Skeletal muscle tissue (tissue), 4 donors: ENCODE measurements around the gene GOLGA7B. TPM values are rescaled to one million over a fixed set of nuclear protein-coding genes. Genes with fewer than 3 reads are reported as not detected.

Source experiments
- H3K27ac ChIP-seq: one replicate; pipeline ENCODE4 v1.7.0; 2013; ENCODE audit warnings: mild to moderate bottlenecking, low read depth, low read length, inconsistent platforms
- H3K27me3 ChIP-seq, 3 donors: one replicate each; pipeline ENCODE4 v1.7.0; 2013; ENCODE audit warnings: low read length in 3 of 3; ENCODE audit not compliant: control insufficient read depth in 3 of 3, insufficient read depth in 3 of 3
- H3K36me3 ChIP-seq, 3 donors: one replicate each; pipeline ENCODE4 v1.7.0; 2013; ENCODE audit warnings: low read length in 3 of 3; ENCODE audit not compliant: control insufficient read depth in 3 of 3, insufficient read depth in 3 of 3
- H3K4me1 ChIP-seq, 3 donors: one replicate each; pipeline ENCODE4 v1.7.0; 2013; ENCODE audit warnings: low read length in 3 of 3, mild to moderate bottlenecking in 3 of 3; ENCODE audit not compliant: control insufficient read depth in 3 of 3, insufficient read depth in 3 of 3
- H3K4me3 ChIP-seq, 3 donors: one replicate each; pipeline ENCODE4 v1.7.0; 2013; ENCODE audit warnings: low read length in 3 of 3
- H3K9ac ChIP-seq, 3 donors: one replicate each; pipeline ENCODE4 v1.7.0; 2013; ENCODE audit warnings: low read length in 3 of 3, mild to moderate bottlenecking in 3 of 3, moderate library complexity in 2 of 3, low read depth in 1 of 3
- H3K9me3 ChIP-seq, 3 donors: one replicate each; pipeline ENCODE4 v1.7.0; 2013; ENCODE audit warnings: low read length in 3 of 3; ENCODE audit not compliant: control insufficient read depth in 3 of 3
- total RNA-seq: library from RNA; depleted of rRNA; stranded (reverse); fragments of >200 nt; gene quantifications from one replicate; pipeline ENCODE4 v1.2.3, GENCODE V29; 2014
- donor health status: Osteomylitis.

Gene GOLGA7B
- total RNA-seq, 1 donor from 2014 or later = not detected

- no peak overlapping the region for H3K27ac ChIP-seq
- no peaks in the 10 kb centered on the region for H3K36me3 ChIP-seq
- no peak overlapping the region for H3K9ac ChIP-seq
- H3K4me1 ChIP-seq = peaks cover under 1 to 4% (median under 1%) of the 10 kb centered on the region in 3 donors
- H3K27me3 ChIP-seq = peaks cover 11 to 23% (median 20%) of the 10 kb centered on the region in 3 donors
- H3K4me3 ChIP-seq = no peak overlapping the region
- no peaks in the 10 kb centered on the region for H3K9me3 ChIP-seq
Measured at GRCh38 chr10:97874332-97874731, 24.7 kb downstream of the GOLGA7B start.

GRCh38 chr10:97875391-97875790 is 25.7 kb downstream of the GOLGA7B start:
- Histone ChIP-seq H3K27ac (no peak overlapping the region), H3K9ac (no peak overlapping the region), H3K9me3 (no peaks in the 10 kb centered on the region), H3K4me1 (no peaks in the 10 kb centered on the region), H3K4me3 (no peak overlapping the region), H3K27me3 (peaks cover 11 to 23% (median 17%) of the 10 kb centered on the region in 3 donors), H3K36me3 (no peaks in the 10 kb centered on the region)

GRCh38 chr10:97876402-97876801 is 26.8 kb downstream of the GOLGA7B start:
- no peaks in the 10 kb centered on the region for H3K36me3 ChIP-seq
- H3K4me3 ChIP-seq = no peak overlapping the region
- H3K9me3 ChIP-seq = no peaks in the 10 kb centered on the region
- H3K27me3 ChIP-seq = peaks cover 5 to 19% (median 12%) of the 10 kb centered on the region in 3 donors
- H3K9ac ChIP-seq = no peak overlapping the region
- H3K4me1 ChIP-seq = no peaks in the 10 kb centered on the region
- no peak overlapping the region for H3K27ac ChIP-seq

- Histone ChIP-seq H3K4me1 (peaks cover 0 to 2% (median 0%) of the 10 kb centered on the region in 3 donors), H3K9me3 (no peaks in the 10 kb centered on the region), H3K4me3 (no peak overlapping the region), H3K36me3 (no peaks in the 10 kb centered on the region), H3K27ac (no peak overlapping the region), H3K9ac (no peak overlapping the region), H3K27me3 (peaks cover 0 to 19% (median 11%) of the 10 kb centered on the region in 3 donors)
Measured at GRCh38 chr10:97879241-97879640, 29.6 kb downstream of the GOLGA7B start.

- no peaks in the 10 kb centered on the region for H3K36me3 ChIP-seq
Measured at GRCh38 chr10:97880109-97880508, 30.5 kb downstream of the GOLGA7B start.

GRCh38 chr10:97882142-97883091 is 32.8 kb downstream of the GOLGA7B start:
- H3K9ac ChIP-seq = no peak overlapping the region
- no peak overlapping the region for H3K27ac ChIP-seq
- no peak overlapping the region for H3K4me3 ChIP-seq
- H3K27me3 ChIP-seq = peaks cover 0 to 14% (median 6%) of the 10 kb centered on the region in 3 donors
- no peaks in the 10 kb centered on the region for H3K36me3 ChIP-seq
- peaks cover 0 to 2% (median 0%) of the 10 kb centered on the region in 3 donors for H3K4me1 ChIP-seq
- no peaks in the 10 kb centered on the region for H3K9me3 ChIP-seq

More at GRCh38 chr10:97880109-97880508, 30.5 kb downstream of the GOLGA7B start:
- peaks cover 0 to 2% (median 0%) of the 10 kb centered on the region in 3 donors for H3K4me1 ChIP-seq
- no peaks in the 10 kb centered on the region for H3K9me3 ChIP-seq
- no peak overlapping the region for H3K9ac ChIP-seq
- peaks cover 0 to 14% (median 11%) of the 10 kb centered on the region in 3 donors for H3K27me3 ChIP-seq
- H3K4me3 ChIP-seq = no peak overlapping the region
- H3K27ac ChIP-seq = no peak overlapping the region

GRCh38 chr10:97883092-97883485 is 33.4 kb downstream of the GOLGA7B start:
- peaks cover 0 to 11% (median 6%) of the 10 kb centered on the region in 3 donors for H3K27me3 ChIP-seq
- no peak overlapping the region for H3K27ac ChIP-seq
- no peaks in the 10 kb centered on the region for H3K9me3 ChIP-seq
- no peak overlapping the region for H3K9ac ChIP-seq
- H3K4me3 ChIP-seq = no peak overlapping the region
- H3K4me1 ChIP-seq = peaks cover 0 to 2% (median 0%) of the 10 kb centered on the region in 3 donors
- H3K36me3 ChIP-seq = no peaks in the 10 kb centered on the region

GRCh38 chr10:97886286-97886685 is 36.6 kb downstream of the GOLGA7B start:
- Histone ChIP-seq H3K27ac (no peak overlapping the region), H3K9me3 (no peaks in the 10 kb centered on the region), H3K27me3 (peaks cover 0 to 10% (median 10%) of the 10 kb centered on the region in 3 donors), H3K4me1 (peaks cover 0 to 2% (median 0%) of the 10 kb centered on the region in 3 donors), H3K9ac (no peak overlapping the region), H3K4me3 (no peak overlapping the region), H3K36me3 (no peaks in the 10 kb centered on the region)

- Histone ChIP-seq H3K9me3 (no peaks in the 10 kb centered on the region), H3K4me3 (no peak overlapping the region), H3K4me1 (no peaks in the 10 kb centered on the region), H3K27me3 (peaks cover 0 to 10% (median 7%) of the 10 kb centered on the region in 3 donors), H3K27ac (no peak overlapping the region), H3K36me3 (no peaks in the 10 kb centered on the region), H3K9ac (no peak overlapping the region)
Measured at GRCh38 chr10:97887399-97887798, 37.8 kb downstream of the GOLGA7B start.

- no peaks in the 10 kb centered on the region for H3K4me1 ChIP-seq
- H3K9ac ChIP-seq = no peak overlapping the region
- H3K9me3 ChIP-seq = no peaks in the 10 kb centered on the region
- H3K27me3 ChIP-seq = peaks cover 0 to 7% (median 3%) of the 10 kb centered on the region in 3 donors
- H3K36me3 ChIP-seq = no peaks in the 10 kb centered on the region
- H3K4me3 ChIP-seq = no peak overlapping the region
- no peak overlapping the region for H3K27ac ChIP-seq
Measured at GRCh38 chr10:97888134-97888533, 38.5 kb downstream of the GOLGA7B start.
